Measurements from ENCODE around the gene NAGLU.

The NAGLU gene

GRCh38 chr17:42536372-42537155, 523 bp downstream of the NAGLU start:
- peak; percentile 71 to 77 for DNase-seq
- H3K14ac ChIP-seq (ENCODE audit: low read length): peak overlapping the region; percentile 96
- H3K9ac ChIP-seq (ENCODE audit: low read length): peak overlapping the region; percentile 60
- H3K4me1 ChIP-seq (ENCODE audit: control insufficient read depth in 1 of 2, insufficient read depth in 2 of 2, low read length in 2 of 2): peaks cover 12 to 19% of the 10 kb centered on the region in 2 experiments
- H3K23ac ChIP-seq (ENCODE audit: low read length): no peak overlapping the region
- H2BK5ac ChIP-seq (ENCODE audit: low read depth, low read length, poor library complexity): peak overlapping the region; percentile 81
- H3K4me3 ChIP-seq (ENCODE audit: low read depth, low read length): peak overlapping the region; percentile 78
- H3K18ac ChIP-seq (ENCODE audit: low read length): peak overlapping the region; percentile 96
- H4K8ac ChIP-seq (ENCODE audit: low read depth, low read length): peak overlapping the region; percentile 91
- H3K27ac ChIP-seq (ENCODE audit: low read depth, low read length): peak overlapping the region; percentile 79
- H4K12ac ChIP-seq (ENCODE audit: low read depth, low read length): peak overlapping the region; percentile 75
- H4K91ac ChIP-seq (ENCODE audit: low read depth, low read length): peak overlapping the region; percentile 95
- peak overlapping the region; percentile 42 for H2AK5ac ChIP-seq (ENCODE audit: low read length)
- H3K27me3 ChIP-seq (ENCODE audit: insufficient read depth, low read length): no peaks in the 10 kb centered on the region
- H2AFZ ChIP-seq (ENCODE audit: insufficient read depth, low read length, poor library complexity): peak overlapping the region; percentile 33
- WGBS (ENCODE audit: extremely low coverage, insufficient coverage, insufficient read length): no CpG with 5 or more reads among the region's 65 CpGs
- H3K9me3 ChIP-seq (ENCODE audit: insufficient read depth, low read depth, low read length): no peaks in the 10 kb centered on the region
- peak overlapping the region; percentile 26 for H2BK120ac ChIP-seq (ENCODE audit: insufficient read depth, low read length, poor library complexity)
- H3K4me2 ChIP-seq (ENCODE audit: low read length): peak overlapping the region; percentile 84
- peaks cover 4% of the 10 kb centered on the region for H3K79me2 ChIP-seq (ENCODE audit: control insufficient read depth, insufficient read depth, low read length, poor library complexity)
- H3K79me1 ChIP-seq (ENCODE audit: low read length): peaks cover 17% of the 10 kb centered on the region
- peaks cover 8 to 10% of the 10 kb centered on the region in 2 experiments for H3K36me3 ChIP-seq (ENCODE audit: control insufficient read depth in 1 of 2, insufficient read depth in 2 of 2, low read length in 2 of 2)
- peak overlapping the region; percentile 21 for H2BK12ac ChIP-seq (ENCODE audit: low read length)
- peak overlapping the region; percentile 51 for H3K4ac ChIP-seq (ENCODE audit: low read depth, low read length)

DNA sequence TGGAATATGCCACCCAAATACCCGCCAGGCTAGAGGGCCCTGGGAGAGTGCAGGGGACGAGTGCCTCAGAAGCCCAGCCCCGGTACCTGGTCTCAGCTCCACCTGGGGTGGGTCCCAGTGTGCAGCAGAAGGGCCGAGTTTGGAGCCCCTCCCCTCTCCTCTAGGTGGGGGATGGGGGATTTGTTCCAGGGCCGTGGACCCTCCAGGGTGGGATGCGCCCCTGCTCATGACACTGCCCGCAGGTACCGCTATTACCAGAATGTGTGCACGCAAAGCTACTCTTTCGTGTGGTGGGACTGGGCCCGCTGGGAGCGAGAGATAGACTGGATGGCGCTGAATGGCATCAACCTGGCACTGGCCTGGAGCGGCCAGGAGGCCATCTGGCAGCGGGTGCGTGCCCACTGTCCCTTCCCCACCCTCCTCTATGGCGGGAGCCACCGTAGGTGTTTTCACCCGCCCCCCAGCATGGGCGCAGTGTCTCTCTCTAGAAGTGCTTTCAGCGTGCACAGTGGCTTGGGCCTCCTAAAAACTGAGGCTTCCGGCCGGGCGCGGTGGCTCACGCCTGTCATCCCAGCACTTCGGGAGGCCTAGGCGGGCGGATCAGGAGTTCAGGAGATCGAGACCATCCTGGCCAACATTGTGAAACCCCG, 1.2 kb downstream of the NAGLU start:
- Histone ChIP-seq H2AFZ (ENCODE audit: insufficient read depth, low read length, poor library complexity) (no peak overlapping the region), H3K36me3 (ENCODE audit: control insufficient read depth in 1 of 2, insufficient read depth in 2 of 2, low read length in 2 of 2) (peaks cover 8 to 10% of the 10 kb centered on the region in 2 experiments), H4K12ac (ENCODE audit: low read depth, low read length) (no peak overlapping the region), H3K4ac (ENCODE audit: low read depth, low read length) (peak overlapping the region; percentile 51), H4K91ac (ENCODE audit: low read depth, low read length) (peak overlapping the region; percentile 95), H3K79me2 (ENCODE audit: control insufficient read depth, insufficient read depth, low read length, poor library complexity) (peaks cover 4% of the 10 kb centered on the region), H3K79me1 (ENCODE audit: low read length) (peaks cover 14% of the 10 kb centered on the region), H3K9ac (ENCODE audit: low read length) (peak overlapping the region; percentile 38), H3K18ac (ENCODE audit: low read length) (peak overlapping the region; percentile 96), H3K4me2 (ENCODE audit: low read length) (peak overlapping the region; percentile 84), H3K14ac (ENCODE audit: low read length) (peak overlapping the region; percentile 96), H3K27ac (ENCODE audit: low read depth, low read length) (no peak overlapping the region), H2AK5ac (ENCODE audit: low read length) (peak overlapping the region; percentile 42), H2BK5ac (ENCODE audit: low read depth, low read length, poor library complexity) (peak overlapping the region; percentile 8), H4K8ac (ENCODE audit: low read depth, low read length) (peak overlapping the region; percentile 91), H3K23ac (ENCODE audit: low read length) (no peak overlapping the region), H3K27me3 (ENCODE audit: insufficient read depth, low read length) (no peaks in the 10 kb centered on the region), H2BK12ac (ENCODE audit: low read length) (peak overlapping the region; percentile 21), H3K4me3 (ENCODE audit: low read depth, low read length) (peak overlapping the region; percentile 78), H2BK120ac (ENCODE audit: insufficient read depth, low read length, poor library complexity) (peak overlapping the region; percentile 26), H3K9me3 (ENCODE audit: insufficient read depth, low read depth, low read length) (no peaks in the 10 kb centered on the region), H3K4me1 (ENCODE audit: control insufficient read depth in 1 of 2, insufficient read depth in 2 of 2, low read length in 2 of 2) (peaks cover 14 to 21% of the 10 kb centered on the region in 2 experiments)
- WGBS (ENCODE audit: extremely low coverage, insufficient coverage, insufficient read length): no CpG with 5 or more reads among the region's 31 CpGs
- DNase-seq: no peak

DNA sequence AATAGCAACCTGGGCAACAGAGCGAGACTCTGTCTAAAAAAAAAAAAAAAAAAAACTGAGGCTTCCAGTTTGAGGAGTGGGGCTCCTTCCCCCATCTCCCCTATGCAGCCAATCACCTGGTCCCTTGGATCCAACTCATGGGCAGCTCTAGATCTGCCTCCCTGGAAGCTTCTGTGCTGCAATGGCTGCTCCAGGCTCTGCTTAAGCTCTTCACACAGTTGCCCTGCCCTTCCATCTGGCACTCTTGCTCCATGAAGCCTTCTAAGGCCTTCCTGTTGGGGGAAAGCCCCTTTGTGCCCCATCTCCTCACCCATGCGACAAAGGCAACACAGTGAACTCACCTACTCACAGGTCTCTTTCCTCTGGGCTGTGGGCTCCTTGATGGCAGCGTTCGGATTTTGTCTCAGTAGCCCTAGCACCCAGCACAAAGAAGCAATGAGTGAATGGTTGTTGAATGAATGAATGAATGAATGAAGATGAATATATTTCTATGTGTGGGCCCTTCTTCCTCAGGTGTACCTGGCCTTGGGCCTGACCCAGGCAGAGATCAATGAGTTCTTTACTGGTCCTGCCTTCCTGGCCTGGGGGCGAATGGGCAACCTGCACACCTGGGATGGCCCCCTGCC, 1.9 kb downstream of the NAGLU start:
- WGBS (ENCODE audit: extremely low coverage, insufficient coverage, insufficient read length): no CpG with 5 or more reads among the region's 5 CpGs

GRCh38 chr17:42538482-42538881, 2.4 kb downstream of the NAGLU start:
- Histone ChIP-seq H4K12ac (ENCODE audit: low read depth, low read length) (no peak overlapping the region), H3K9ac (ENCODE audit: low read length) (no peak overlapping the region), H3K36me3 (ENCODE audit: control insufficient read depth in 1 of 2, insufficient read depth in 2 of 2, low read length in 2 of 2) (peaks cover 17 to 20% of the 10 kb centered on the region in 2 experiments), H3K4ac (ENCODE audit: low read depth, low read length) (no peak overlapping the region), H3K23ac (ENCODE audit: low read length) (no peak overlapping the region), H2BK120ac (ENCODE audit: insufficient read depth, low read length, poor library complexity) (no peak overlapping the region), H3K27me3 (ENCODE audit: insufficient read depth, low read length) (no peaks in the 10 kb centered on the region), H4K8ac (ENCODE audit: low read depth, low read length) (no peak overlapping the region), H3K79me1 (ENCODE audit: low read length) (peaks cover 14% of the 10 kb centered on the region), H3K4me3 (ENCODE audit: low read depth, low read length) (no peak overlapping the region), H3K27ac (ENCODE audit: low read depth, low read length) (no peak overlapping the region), H3K4me1 (ENCODE audit: control insufficient read depth in 1 of 2, insufficient read depth in 2 of 2, low read length in 2 of 2) (peaks cover 14 to 21% of the 10 kb centered on the region in 2 experiments), H3K79me2 (ENCODE audit: control insufficient read depth, insufficient read depth, low read length, poor library complexity) (peaks cover 4% of the 10 kb centered on the region), H3K14ac (ENCODE audit: low read length) (no peak overlapping the region), H3K18ac (ENCODE audit: low read length) (peak overlapping the region; percentile 33), H3K9me3 (ENCODE audit: insufficient read depth, low read depth, low read length) (no peaks in the 10 kb centered on the region), H2BK5ac (ENCODE audit: low read depth, low read length, poor library complexity) (no peak overlapping the region), H4K91ac (ENCODE audit: low read depth, low read length) (no peak overlapping the region), H2BK12ac (ENCODE audit: low read length) (no peak overlapping the region), H2AK5ac (ENCODE audit: low read length) (no peak overlapping the region), H2AFZ (ENCODE audit: insufficient read depth, low read length, poor library complexity) (no peak overlapping the region), H3K4me2 (ENCODE audit: low read length) (no peak overlapping the region)
- no CpG with 5 or more reads among the region's 14 CpGs for WGBS (ENCODE audit: extremely low coverage, insufficient coverage, insufficient read length)
- no peak for DNase-seq

More for the DNA sequence above, 1.9 kb downstream of the NAGLU start:
- H3K4me3 ChIP-seq (ENCODE audit: low read depth, low read length): no peak overlapping the region
- no peak overlapping the region for H2BK5ac ChIP-seq (ENCODE audit: low read depth, low read length, poor library complexity)
- H4K12ac ChIP-seq (ENCODE audit: low read depth, low read length): no peak overlapping the region
- H3K9ac ChIP-seq (ENCODE audit: low read length): no peak overlapping the region
- no peak overlapping the region for H2BK12ac ChIP-seq (ENCODE audit: low read length)
- no peak overlapping the region for H4K8ac ChIP-seq (ENCODE audit: low read depth, low read length)
- no peak overlapping the region for H3K14ac ChIP-seq (ENCODE audit: low read length)
- no peak overlapping the region for H4K91ac ChIP-seq (ENCODE audit: low read depth, low read length)
- H3K79me2 ChIP-seq (ENCODE audit: control insufficient read depth, insufficient read depth, low read length, poor library complexity): peaks cover 4% of the 10 kb centered on the region
- H3K27me3 ChIP-seq (ENCODE audit: insufficient read depth, low read length): no peaks in the 10 kb centered on the region
- no peak overlapping the region for H3K27ac ChIP-seq (ENCODE audit: low read depth, low read length)
- H2AK5ac ChIP-seq (ENCODE audit: low read length): no peak overlapping the region
- H3K4ac ChIP-seq (ENCODE audit: low read depth, low read length): no peak overlapping the region
- no peaks in the 10 kb centered on the region for H3K9me3 ChIP-seq (ENCODE audit: insufficient read depth, low read depth, low read length)
- no peak for DNase-seq
- no peak overlapping the region for H3K4me2 ChIP-seq (ENCODE audit: low read length)
- H3K23ac ChIP-seq (ENCODE audit: low read length): no peak overlapping the region
- peak overlapping the region; percentile 33 for H3K18ac ChIP-seq (ENCODE audit: low read length)
- peaks cover 14 to 21% of the 10 kb centered on the region in 2 experiments for H3K4me1 ChIP-seq (ENCODE audit: control insufficient read depth in 1 of 2, insufficient read depth in 2 of 2, low read length in 2 of 2)
- H2BK120ac ChIP-seq (ENCODE audit: insufficient read depth, low read length, poor library complexity): no peak overlapping the region
- H3K79me1 ChIP-seq (ENCODE audit: low read length): peaks cover 14% of the 10 kb centered on the region
- H2AFZ ChIP-seq (ENCODE audit: insufficient read depth, low read length, poor library complexity): no peak overlapping the region
- peaks cover 12 to 15% of the 10 kb centered on the region in 2 experiments for H3K36me3 ChIP-seq (ENCODE audit: control insufficient read depth in 1 of 2, insufficient read depth in 2 of 2, low read length in 2 of 2)

Data from trophoblast cell (in vitro differentiated cells and primary cell).